Measurements from ENCODE around the gene FAM221B.

The FAM221B gene

GRCh38 chr9:35790025-35790384 is 38.5 kb downstream of the FAM221B start:
- no peak for DNase-seq

GRCh38 chr9:35789541-35789940 is 39.0 kb downstream of the FAM221B start:
- DNase-seq = no peak

GRCh38 chr9:35783418-35783817 is 45.1 kb downstream of the FAM221B start:
- no peak for DNase-seq

- no peak for DNase-seq
Measured at GRCh38 chr9:35781066-35781465, 47.5 kb downstream of the FAM221B start.

- DNase-seq = no peak
Measured at GRCh38 chr9:35778496-35778895, 50.0 kb downstream of the FAM221B start.

GRCh38 chr9:35776018-35776417 is 52.5 kb downstream of the FAM221B start:
- DNase-seq = no peak

- no peak for DNase-seq
Measured at GRCh38 chr9:35774907-35775635, 53.5 kb downstream of the FAM221B start.

GRCh38 chr9:35771943-35772342 is 56.6 kb downstream of the FAM221B start:
- DNase-seq = no peak

GRCh38 chr9:35771534-35771933 is 57.0 kb downstream of the FAM221B start:
- no peak for DNase-seq

GRCh38 chr9:35771075-35771433 is 57.5 kb downstream of the FAM221B start:
- no peak for DNase-seq

GRCh38 chr9:35769763-35770162 is 58.8 kb downstream of the FAM221B start:
- no peak for DNase-seq

- no peak for DNase-seq
Measured at GRCh38 chr9:35767458-35767857, 61.1 kb downstream of the FAM221B start.

- no peak for DNase-seq
Measured at GRCh38 chr9:35766997-35767396, 61.5 kb downstream of the FAM221B start.

Data from activated CD4-positive, alpha-beta T cell treated with anti-CD3 and anti-CD28 coated beads, Interleukin-10, Interleukin-2, amounts not matched to agents 100 ng/mL and 50 ng/mL, durations not matched to agents 16 hours and 8 hours (primary cell).